ENCODE measurements around the gene CAMK2N1.
"Not testable (repeated sequence)": the region's sequence is repeated elsewhere in the genome, so short reads cannot be mapped to it uniquely, and the experiment has no call there.

CAMK2N1 gene

GRCh38 chr1:20485527-20486456, at the start of gene CAMK2N1:
Gene CAMK2N1 (minus strand): TSS chr1:20486210. CDS start chr1:20485379, 831 bp downstream.
- FAIRE-seq = no peak

- no peak for FAIRE-seq
Measured at GRCh38 chr1:20534659-20535417, 48.8 kb upstream of the CAMK2N1 start.

GRCh38 chr1:20533635-20534034, 47.6 kb upstream of the CAMK2N1 start:
- no peak for FAIRE-seq

GRCh38 chr1:20530901-20531300, 44.9 kb upstream of the CAMK2N1 start:
- no peak for FAIRE-seq

GRCh38 chr1:20530306-20530705, 44.3 kb upstream of the CAMK2N1 start:
- no peak for FAIRE-seq

- no peak for FAIRE-seq
Measured at GRCh38 chr1:20528221-20528620, 42.2 kb upstream of the CAMK2N1 start.

- FAIRE-seq = no peak
Measured at GRCh38 chr1:20526267-20526666, 40.3 kb upstream of the CAMK2N1 start.

GRCh38 chr1:20521960-20522861, 36.2 kb upstream of the CAMK2N1 start:
- FAIRE-seq = peak; percentile 89

GRCh38 chr1:20519609-20520262, 33.7 kb upstream of the CAMK2N1 start:
- not testable (repeated sequence) for FAIRE-seq

GRCh38 chr1:20511518-20512428, 25.8 kb upstream of the CAMK2N1 start:
- no peak for FAIRE-seq

GRCh38 chr1:20508411-20508771, 22.4 kb upstream of the CAMK2N1 start:
- FAIRE-seq = no peak

GRCh38 chr1:20507564-20508410, 21.8 kb upstream of the CAMK2N1 start, which contains the start of gene MUL1:
Gene MUL1 (minus strand): TSS chr1:20508151. CDS start chr1:20508024, 127 bp downstream.
- FAIRE-seq = peak; percentile 71

- no peak for FAIRE-seq
Measured at GRCh38 chr1:20507248-20507563, 21.2 kb upstream of the CAMK2N1 start.

GRCh38 chr1:20505488-20505887, 19.5 kb upstream of the CAMK2N1 start:
- no peak for FAIRE-seq

- FAIRE-seq = no peak
Measured at GRCh38 chr1:20500716-20501115, 14.7 kb upstream of the CAMK2N1 start.

- FAIRE-seq = no peak
Measured at GRCh38 chr1:20499718-20500117, 13.7 kb upstream of the CAMK2N1 start.

- no peak for FAIRE-seq
Measured at GRCh38 chr1:20499105-20499504, 13.1 kb upstream of the CAMK2N1 start.

GRCh38 chr1:20498116-20498515, 12.1 kb upstream of the CAMK2N1 start:
- no peak for FAIRE-seq

- FAIRE-seq = no peak
Measured at GRCh38 chr1:20497506-20497905, 11.5 kb upstream of the CAMK2N1 start.

GRCh38 chr1:20496725-20497383, 10.8 kb upstream of the CAMK2N1 start:
- not testable (repeated sequence) for FAIRE-seq

Measured in G401.6 (cell line).